ENCODE measurements around the gene AIFM3. TPM values are rescaled to one million over a fixed set of nuclear protein-coding genes. Genes with fewer than 3 reads are reported as not detected.

Gene AIFM3
- total RNA-seq, 1 experiment from 2014 or later = 2.6 TPM

GRCh38 chr22:20946080-20946986 is 20.7 kb upstream of the AIFM3 start (continued):
- no peak for TF ChIP-seq NR3C1 (CRISPR knock-in tag; conservative IDR thresholded peaks at IDR 0.05; ENCODE audit: low read depth)
- no peak for TF ChIP-seq PRRX2 (CRISPR knock-in tag; IDR thresholded peaks at IDR 0.05)
- TF ChIP-seq, protein P1, sequence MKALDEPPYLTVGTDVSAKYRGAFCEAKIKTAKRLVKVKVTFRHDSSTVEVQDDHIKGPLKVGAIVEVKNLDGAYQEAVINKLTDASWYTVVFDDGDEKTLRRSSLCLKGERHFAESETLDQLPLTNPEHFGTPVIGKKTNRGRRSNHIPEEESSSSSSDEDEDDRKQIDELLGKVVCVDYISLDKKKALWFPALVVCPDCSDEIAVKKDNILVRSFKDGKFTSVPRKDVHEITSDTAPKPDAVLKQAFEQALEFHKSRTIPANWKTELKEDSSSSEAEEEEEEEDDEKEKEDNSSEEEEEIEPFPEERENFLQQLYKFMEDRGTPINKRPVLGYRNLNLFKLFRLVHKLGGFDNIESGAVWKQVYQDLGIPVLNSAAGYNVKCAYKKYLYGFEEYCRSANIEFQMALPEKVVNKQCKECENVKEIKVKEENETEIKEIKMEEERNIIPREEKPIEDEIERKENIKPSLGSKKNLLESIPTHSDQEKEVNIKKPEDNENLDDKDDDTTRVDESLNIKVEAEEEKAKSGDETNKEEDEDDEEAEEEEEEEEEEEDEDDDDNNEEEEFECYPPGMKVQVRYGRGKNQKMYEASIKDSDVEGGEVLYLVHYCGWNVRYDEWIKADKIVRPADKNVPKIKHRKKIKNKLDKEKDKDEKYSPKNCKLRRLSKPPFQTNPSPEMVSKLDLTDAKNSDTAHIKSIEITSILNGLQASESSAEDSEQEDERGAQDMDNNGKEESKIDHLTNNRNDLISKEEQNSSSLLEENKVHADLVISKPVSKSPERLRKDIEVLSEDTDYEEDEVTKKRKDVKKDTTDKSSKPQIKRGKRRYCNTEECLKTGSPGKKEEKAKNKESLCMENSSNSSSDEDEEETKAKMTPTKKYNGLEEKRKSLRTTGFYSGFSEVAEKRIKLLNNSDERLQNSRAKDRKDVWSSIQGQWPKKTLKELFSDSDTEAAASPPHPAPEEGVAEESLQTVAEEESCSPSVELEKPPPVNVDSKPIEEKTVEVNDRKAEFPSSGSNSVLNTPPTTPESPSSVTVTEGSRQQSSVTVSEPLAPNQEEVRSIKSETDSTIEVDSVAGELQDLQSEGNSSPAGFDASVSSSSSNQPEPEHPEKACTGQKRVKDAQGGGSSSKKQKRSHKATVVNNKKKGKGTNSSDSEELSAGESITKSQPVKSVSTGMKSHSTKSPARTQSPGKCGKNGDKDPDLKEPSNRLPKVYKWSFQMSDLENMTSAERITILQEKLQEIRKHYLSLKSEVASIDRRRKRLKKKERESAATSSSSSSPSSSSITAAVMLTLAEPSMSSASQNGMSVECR (CRISPR knock-in tag; IDR thresholded peaks at IDR 0.05; ENCODE audit: borderline replicate concordance) = no peak

GRCh38 chr22:20946991-20947390 is 20.1 kb upstream of the AIFM3 start:
- Mint-ChIP-seq H3K27me3 (ENCODE audit: low read depth) (no peaks in the 10 kb centered on the region), H3K4me3 (no peak overlapping the region), H3K4me1 (peaks cover 28% of the 10 kb centered on the region), H3K27ac (0 out of 2 replicates have a peak overlapping the region, but pooled peaks have one; percentile 64), H3K9me3 (no peaks in the 10 kb centered on the region), H3K36me3 (peaks cover 30% of the 10 kb centered on the region)
- no peak for DNase-seq (ENCODE audit: low spot score)
- ChIA-PET CTCF (interaction anchor here (1.0 to 1.9 kb wide), 5 partner anchors 9 to 162 kb away, joined by 3 to 7 read pairs (median 5); partner anchors contain the start of gene CRKL), POLR2A (no interaction called here)
- TF ChIP-seq ZNF232 (CRISPR knock-in tag; IDR thresholded peaks at IDR 0.05) (no peak), JUN (CRISPR knock-in tag; IDR thresholded peaks at IDR 0.05) (no peak), OVOL2 (CRISPR knock-in tag; IDR thresholded peaks at IDR 0.05; ENCODE audit: borderline replicate concordance) (no peak), SMAD3 (CRISPR knock-in tag; IDR thresholded peaks at IDR 0.05; ENCODE audit: borderline replicate concordance) (no peak), ZNF138 (CRISPR knock-in tag; conservative IDR thresholded peaks at IDR 0.05) (no peak), MYBL2 (CRISPR knock-in tag; IDR thresholded peaks at IDR 0.05) (no peak), TEAD4 (CRISPR knock-in tag; IDR thresholded peaks at IDR 0.05) (no peak), HMGXB4 (CRISPR knock-in tag; IDR thresholded peaks at IDR 0.05) (no peak), SOX15 (CRISPR knock-in tag; IDR thresholded peaks at IDR 0.05) (no peak), ZBTB43 (CRISPR knock-in tag; IDR thresholded peaks at IDR 0.05) (no peak), ELF4 (CRISPR knock-in tag; IDR thresholded peaks at IDR 0.05; ENCODE audit: low read depth) (no peak), FOXJ3 (CRISPR knock-in tag; IDR thresholded peaks at IDR 0.05; ENCODE audit: borderline replicate concordance) (no peak), ZNF281 (CRISPR knock-in tag; IDR thresholded peaks at IDR 0.05) (no peak)
- TF ChIP-seq, protein P2, sequence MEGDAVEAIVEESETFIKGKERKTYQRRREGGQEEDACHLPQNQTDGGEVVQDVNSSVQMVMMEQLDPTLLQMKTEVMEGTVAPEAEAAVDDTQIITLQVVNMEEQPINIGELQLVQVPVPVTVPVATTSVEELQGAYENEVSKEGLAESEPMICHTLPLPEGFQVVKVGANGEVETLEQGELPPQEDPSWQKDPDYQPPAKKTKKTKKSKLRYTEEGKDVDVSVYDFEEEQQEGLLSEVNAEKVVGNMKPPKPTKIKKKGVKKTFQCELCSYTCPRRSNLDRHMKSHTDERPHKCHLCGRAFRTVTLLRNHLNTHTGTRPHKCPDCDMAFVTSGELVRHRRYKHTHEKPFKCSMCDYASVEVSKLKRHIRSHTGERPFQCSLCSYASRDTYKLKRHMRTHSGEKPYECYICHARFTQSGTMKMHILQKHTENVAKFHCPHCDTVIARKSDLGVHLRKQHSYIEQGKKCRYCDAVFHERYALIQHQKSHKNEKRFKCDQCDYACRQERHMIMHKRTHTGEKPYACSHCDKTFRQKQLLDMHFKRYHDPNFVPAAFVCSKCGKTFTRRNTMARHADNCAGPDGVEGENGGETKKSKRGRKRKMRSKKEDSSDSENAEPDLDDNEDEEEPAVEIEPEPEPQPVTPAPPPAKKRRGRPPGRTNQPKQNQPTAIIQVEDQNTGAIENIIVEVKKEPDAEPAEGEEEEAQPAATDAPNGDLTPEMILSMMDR (IDR thresholded peaks at IDR 0.05) = no peak
- TF ChIP-seq, protein P3, sequence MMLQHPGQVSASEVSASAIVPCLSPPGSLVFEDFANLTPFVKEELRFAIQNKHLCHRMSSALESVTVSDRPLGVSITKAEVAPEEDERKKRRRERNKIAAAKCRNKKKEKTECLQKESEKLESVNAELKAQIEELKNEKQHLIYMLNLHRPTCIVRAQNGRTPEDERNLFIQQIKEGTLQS (CRISPR knock-in tag; conservative IDR thresholded peaks at IDR 0.05) = no peak
- TF ChIP-seq, protein P4, sequence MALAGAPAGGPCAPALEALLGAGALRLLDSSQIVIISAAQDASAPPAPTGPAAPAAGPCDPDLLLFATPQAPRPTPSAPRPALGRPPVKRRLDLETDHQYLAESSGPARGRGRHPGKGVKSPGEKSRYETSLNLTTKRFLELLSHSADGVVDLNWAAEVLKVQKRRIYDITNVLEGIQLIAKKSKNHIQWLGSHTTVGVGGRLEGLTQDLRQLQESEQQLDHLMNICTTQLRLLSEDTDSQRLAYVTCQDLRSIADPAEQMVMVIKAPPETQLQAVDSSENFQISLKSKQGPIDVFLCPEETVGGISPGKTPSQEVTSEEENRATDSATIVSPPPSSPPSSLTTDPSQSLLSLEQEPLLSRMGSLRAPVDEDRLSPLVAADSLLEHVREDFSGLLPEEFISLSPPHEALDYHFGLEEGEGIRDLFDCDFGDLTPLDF (CRISPR knock-in tag; IDR thresholded peaks at IDR 0.05) = no peak
- ATAC-seq = no peak

All from WTC11 (cell line).